IPS-15b (cell line): ENCODE data around the gene ZNF367.

ENCODE experiments used
- H3K27me3 ChIP-seq: one replicate; pipeline ENCODE4 v1.6.1; 2013; ENCODE audit warnings: low read length; ENCODE audit not compliant: control insufficient read depth, insufficient read depth
- H3K36me3 ChIP-seq: one replicate; pipeline ENCODE4 v1.6.1; 2013; ENCODE audit warnings: low read length; ENCODE audit not compliant: control insufficient read depth, insufficient read depth
- H3K4me1 ChIP-seq: one replicate; pipeline ENCODE4 v1.6.1; 2013; ENCODE audit warnings: mild to moderate bottlenecking, low read length; ENCODE audit not compliant: control insufficient read depth, insufficient read depth
- H3K4me3 ChIP-seq: one replicate; pipeline ENCODE4 v1.5.1; 2013; ENCODE audit warnings: low read depth, low read length
- H3K9ac ChIP-seq: one replicate; pipeline ENCODE4 v1.6.1; 2013; ENCODE audit warnings: low read depth, mild to moderate bottlenecking, low read length
- H3K9me3 ChIP-seq: one replicate; pipeline ENCODE4 v1.6.1; 2013; ENCODE audit warnings: mild to moderate bottlenecking, low read length; ENCODE audit not compliant: control insufficient read depth, insufficient read depth

The ZNF367 gene

GRCh38 chr9:96413302-96414221 lies 4.6 kb downstream of the ZNF367 start:
- no peaks in the 10 kb centered on the region for H3K36me3 ChIP-seq
- H3K9me3 ChIP-seq, result no peaks in the 10 kb centered on the region
- H3K27me3 ChIP-seq, result no peaks in the 10 kb centered on the region
- H3K4me3 ChIP-seq, result no peak overlapping the region
- H3K9ac ChIP-seq, result no peak overlapping the region
- H3K4me1 ChIP-seq, result peaks cover 6% of the 10 kb centered on the region

- Histone ChIP-seq H3K4me1 (peaks cover 11% of the 10 kb centered on the region), H3K9ac (no peak overlapping the region), H3K9me3 (no peaks in the 10 kb centered on the region), H3K36me3 (no peaks in the 10 kb centered on the region), H3K4me3 (no peak overlapping the region), H3K27me3 (no peaks in the 10 kb centered on the region)
Observed at GRCh38 chr9:96412174-96412913, 5.8 kb downstream of the ZNF367 start.

- no peaks in the 10 kb centered on the region for H3K36me3 ChIP-seq
- H3K4me1 ChIP-seq, result peaks cover 12% of the 10 kb centered on the region
- no peak overlapping the region for H3K9ac ChIP-seq
- no peaks in the 10 kb centered on the region for H3K9me3 ChIP-seq
- no peak overlapping the region for H3K4me3 ChIP-seq
- no peaks in the 10 kb centered on the region for H3K27me3 ChIP-seq
Observed at GRCh38 chr9:96411129-96411838, 6.9 kb downstream of the ZNF367 start.

GRCh38 chr9:96408409-96409280 lies 9.5 kb downstream of the ZNF367 start:
- Histone ChIP-seq H3K4me3 (no peak overlapping the region), H3K9ac (no peak overlapping the region), H3K36me3 (no peaks in the 10 kb centered on the region), H3K9me3 (no peaks in the 10 kb centered on the region), H3K4me1 (peaks cover 16% of the 10 kb centered on the region), H3K27me3 (no peaks in the 10 kb centered on the region)

GRCh38 chr9:96400132-96400910 lies 17.8 kb downstream of the ZNF367 start:
- Histone ChIP-seq H3K9ac (no peak overlapping the region), H3K9me3 (no peaks in the 10 kb centered on the region), H3K4me3 (no peak overlapping the region), H3K36me3 (no peaks in the 10 kb centered on the region), H3K4me1 (peaks cover 16% of the 10 kb centered on the region), H3K27me3 (no peaks in the 10 kb centered on the region)

GRCh38 chr9:96399325-96399633 lies 18.9 kb downstream of the ZNF367 start:
- Histone ChIP-seq H3K36me3 (no peaks in the 10 kb centered on the region), H3K4me3 (no peak overlapping the region), H3K9me3 (no peaks in the 10 kb centered on the region), H3K9ac (no peak overlapping the region), H3K27me3 (no peaks in the 10 kb centered on the region), H3K4me1 (peaks cover 23% of the 10 kb centered on the region)

- peaks cover 23% of the 10 kb centered on the region for H3K4me1 ChIP-seq
- H3K36me3 ChIP-seq, result no peaks in the 10 kb centered on the region
- H3K9me3 ChIP-seq, result no peaks in the 10 kb centered on the region
- no peaks in the 10 kb centered on the region for H3K27me3 ChIP-seq
- no peak overlapping the region for H3K4me3 ChIP-seq
- H3K9ac ChIP-seq, result no peak overlapping the region
Observed at GRCh38 chr9:96398582-96399324, 19.4 kb downstream of the ZNF367 start.

GRCh38 chr9:96395964-96396363 lies 22.2 kb downstream of the ZNF367 start:
- no peaks in the 10 kb centered on the region for H3K9me3 ChIP-seq
- H3K4me3 ChIP-seq, result no peak overlapping the region
- H3K27me3 ChIP-seq, result no peaks in the 10 kb centered on the region
- H3K9ac ChIP-seq, result no peak overlapping the region
- peaks cover 13% of the 10 kb centered on the region for H3K36me3 ChIP-seq
- peaks cover 23% of the 10 kb centered on the region for H3K4me1 ChIP-seq

- peaks cover 17% of the 10 kb centered on the region for H3K36me3 ChIP-seq
- H3K9me3 ChIP-seq, result no peaks in the 10 kb centered on the region
- no peaks in the 10 kb centered on the region for H3K27me3 ChIP-seq
- H3K4me3 ChIP-seq, result no peak overlapping the region
- H3K9ac ChIP-seq, result peak overlapping the region; percentile 26
- H3K4me1 ChIP-seq, result peaks cover 23% of the 10 kb centered on the region
Observed at GRCh38 chr9:96394832-96395496, 23.2 kb downstream of the ZNF367 start.

- peaks cover 11% of the 10 kb centered on the region for H3K4me1 ChIP-seq
- H3K27me3 ChIP-seq, result no peaks in the 10 kb centered on the region
- H3K9ac ChIP-seq, result no peak overlapping the region
- H3K9me3 ChIP-seq, result no peaks in the 10 kb centered on the region
- H3K4me3 ChIP-seq, result no peak overlapping the region
- H3K36me3 ChIP-seq, result peaks cover 21% of the 10 kb centered on the region
Observed at GRCh38 chr9:96392263-96392662, 25.9 kb downstream of the ZNF367 start.
